ENCODE results near the gene SORCS2.

DNA sequence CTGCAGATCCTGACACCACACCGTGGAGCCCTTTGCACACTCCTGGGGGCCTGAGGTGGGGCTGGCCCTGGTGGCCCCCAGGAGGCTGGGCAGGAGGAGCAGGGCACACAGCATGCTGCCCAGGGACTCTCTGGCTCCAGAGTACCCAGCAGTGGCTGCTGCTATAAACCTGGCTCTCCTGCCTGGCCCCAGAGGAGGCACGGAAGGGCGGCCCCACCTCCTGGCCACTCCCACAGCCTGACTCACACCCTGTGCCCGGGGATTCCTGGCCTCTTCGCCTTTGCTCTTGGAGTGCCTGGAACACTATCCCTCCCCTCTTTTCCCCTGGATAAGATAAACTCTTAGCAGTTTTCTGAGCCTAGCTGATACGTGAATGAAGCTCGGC lies 242.4 kb downstream of the SORCS2 start, which contains the start of gene PSAPL1:
- TF ChIP-seq EZH2 (IDR thresholded peaks at IDR 0.05) (no peak), POLR2AphosphoS5 (IDR thresholded peaks at IDR 0.05; ENCODE audit: borderline replicate concordance, low read depth, low read length) (no peak), FOXP2 (optimal IDR thresholded peaks at IDR 0.05; ENCODE audit: control extremely low read depth, extremely low read length, insufficient read depth) (no peak)

All from SK-N-MC (cell line).